T47D (cell line): ENCODE results near the gene WDR48.
A peak's percentile ranks its signal among the peaks of the same experiment; 100 is the strongest.
"Not testable (repeated sequence)": the region's sequence is repeated elsewhere in the genome, so short reads cannot be mapped to it uniquely, and the experiment has no call there.

Source experiments
- DNase-seq, 2 experiments: peaks; one replicate each; pipeline versions ENCODE4 v3.0.0 to v3.0.0-alpha.2; 2011 to 2012; ENCODE audit warnings: low read depth in 1 of 2, low spot score in 1 of 2
- JUND ChIP-seq: IDR thresholded peaks from 2 replicates; pipeline ENCODE4 v1.6.1; 2012; ENCODE audit warnings: low read depth
- in situ Hi-C: cut with HindIII; loops from 2 replicates; pipeline ENCODE4 v1.10.0; 2016; ENCODE audit warnings: low sequenced_read_pairs, low pct_unique_long_range_greater_than_20kb

Gene WDR48

DNA sequence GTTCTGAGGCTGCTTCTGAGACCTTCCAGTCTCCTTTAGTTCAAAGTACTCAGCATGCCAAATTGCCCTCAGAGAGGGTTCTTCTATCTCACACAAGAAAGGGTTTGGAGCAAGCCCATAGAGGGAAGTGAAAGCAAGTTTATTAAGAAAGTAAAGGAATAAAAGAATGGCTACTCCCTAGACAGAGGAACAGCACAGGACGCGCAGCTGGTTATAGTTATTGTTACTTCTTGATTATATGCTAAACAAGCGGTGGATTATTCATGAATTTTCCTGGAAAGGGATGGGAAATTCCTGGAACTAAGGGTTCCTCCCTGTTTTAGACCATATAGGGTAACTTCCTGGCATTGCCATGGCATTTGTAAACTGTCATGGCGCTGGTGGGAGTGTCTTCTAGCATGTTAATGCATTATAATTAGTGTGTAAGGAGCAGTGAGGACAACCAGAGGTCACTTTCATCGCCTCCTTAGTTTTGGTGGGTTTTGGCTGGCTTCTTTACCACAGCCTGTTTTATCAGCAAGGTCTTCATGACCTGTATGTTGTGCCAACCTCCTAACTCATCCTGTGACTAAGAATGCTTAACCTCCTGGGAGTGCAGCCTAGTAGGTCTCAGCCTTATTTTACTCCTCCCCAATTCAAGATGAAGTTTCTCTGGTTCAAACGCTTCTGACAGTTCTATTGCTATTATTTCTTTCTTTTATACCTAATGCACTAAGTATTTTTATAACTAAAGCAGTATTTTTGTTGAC is 26.4 kb upstream of the WDR48 start:
- DNase-seq: peak in 1 of 2 experiments; percentile 18
- TF ChIP-seq JUND: no peak
- in situ Hi-C loops: no loop called here

GRCh38 chr3:39028546-39028945 is 23.3 kb upstream of the WDR48 start:
- in situ Hi-C loops: no loop called here
- TF ChIP-seq JUND: no peak
- DNase-seq: no peak

- no peak for TF ChIP-seq JUND
Measured at GRCh38 chr3:39029556-39029955, 22.3 kb upstream of the WDR48 start.

DNA sequence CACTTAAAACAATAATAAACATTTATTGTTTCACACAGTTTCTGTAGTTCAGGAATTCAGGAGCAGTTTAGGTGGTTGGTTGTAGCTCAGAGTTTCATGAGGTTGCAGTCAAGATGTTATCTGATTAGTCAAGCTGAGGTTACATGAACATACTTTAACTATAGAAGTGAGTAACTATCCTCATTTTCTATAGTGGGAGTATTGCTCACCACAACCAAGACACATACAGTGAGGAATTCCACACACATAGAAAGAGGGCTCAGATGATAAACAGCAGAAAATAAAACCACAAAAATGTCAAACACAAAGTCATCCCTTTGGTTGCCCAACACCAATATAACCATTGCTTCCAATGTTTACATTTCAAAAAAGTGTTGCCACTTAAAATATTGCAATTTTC is 13.7 kb upstream of the WDR48 start:
- no peak for TF ChIP-seq JUND
- in situ Hi-C loops: no loop called here
- DNase-seq: no peak

More at GRCh38 chr3:39029556-39029955, 22.3 kb upstream of the WDR48 start:
- no peak for DNase-seq
- in situ Hi-C loops: no loop called here

GRCh38 chr3:39050029-39050428 is 1.8 kb upstream of the WDR48 start:
- TF ChIP-seq JUND: no peak
- in situ Hi-C loops: no loop called here
- DNase-seq: no peak

DNA sequence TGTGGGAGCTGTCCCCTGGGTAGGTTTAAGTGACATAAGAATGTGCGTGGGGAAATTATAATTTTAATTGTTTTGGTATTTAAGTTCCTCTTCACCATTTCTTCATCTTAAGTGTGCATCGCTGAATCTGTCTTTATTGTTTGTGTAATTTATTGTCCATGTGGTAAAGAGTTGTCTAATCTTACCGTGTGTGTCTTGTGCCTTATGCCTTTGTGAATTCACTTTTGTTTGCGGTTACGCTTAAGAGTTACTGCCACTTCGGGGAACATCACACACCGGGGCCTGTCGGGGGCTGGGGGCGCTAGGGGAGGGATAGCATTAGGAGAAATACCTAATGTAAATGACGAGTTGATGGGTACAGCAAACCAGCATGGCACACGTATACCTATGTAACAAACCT is 767 bp downstream of the WDR48 start:
- in situ Hi-C loops: no loop called here
- TF ChIP-seq JUND: no peak
- no peak for DNase-seq

DNA sequence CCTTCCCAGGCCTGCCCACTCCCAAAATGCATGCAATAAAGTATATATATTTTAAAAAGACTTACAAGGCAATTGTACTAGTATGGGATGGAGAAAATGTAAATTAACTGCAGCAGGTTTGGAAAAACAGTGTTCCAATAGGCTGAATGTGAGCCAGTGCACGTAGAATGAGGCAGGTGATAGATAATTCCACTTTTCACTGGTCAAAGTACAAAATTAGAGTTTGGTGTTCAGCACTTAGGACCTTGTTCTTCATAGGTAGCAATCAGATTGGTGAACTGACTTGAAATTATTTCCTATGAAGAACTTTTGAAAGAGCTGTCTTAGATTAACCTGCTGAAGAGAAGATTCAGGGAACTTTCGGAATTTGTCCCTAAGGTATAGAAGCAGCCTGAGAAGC is 1.9 kb downstream of the WDR48 start:
- in situ Hi-C loops: no loop called here
- TF ChIP-seq JUND: no peak
- no peak for DNase-seq

DNA sequence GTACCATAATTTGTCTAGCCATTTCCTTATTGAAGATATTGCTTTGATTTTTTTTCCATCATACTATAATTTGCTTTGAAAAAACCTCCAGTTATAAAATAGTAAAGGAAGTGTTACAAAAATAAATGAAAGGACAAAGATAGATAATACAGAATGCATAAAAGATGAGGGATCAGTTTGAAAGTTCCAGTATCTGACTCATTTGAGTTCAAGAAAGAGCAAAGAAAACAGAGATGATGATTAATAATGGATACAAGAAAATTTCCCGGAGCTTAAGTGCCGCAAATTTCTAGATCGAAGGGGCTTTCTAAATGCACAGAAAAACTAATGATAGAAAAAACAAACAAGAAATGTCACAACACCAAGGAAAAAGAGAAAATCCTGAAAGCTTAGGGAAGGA is 4.3 kb downstream of the WDR48 start:
- in situ Hi-C loops: no loop called here
- TF ChIP-seq JUND: no peak

DNA sequence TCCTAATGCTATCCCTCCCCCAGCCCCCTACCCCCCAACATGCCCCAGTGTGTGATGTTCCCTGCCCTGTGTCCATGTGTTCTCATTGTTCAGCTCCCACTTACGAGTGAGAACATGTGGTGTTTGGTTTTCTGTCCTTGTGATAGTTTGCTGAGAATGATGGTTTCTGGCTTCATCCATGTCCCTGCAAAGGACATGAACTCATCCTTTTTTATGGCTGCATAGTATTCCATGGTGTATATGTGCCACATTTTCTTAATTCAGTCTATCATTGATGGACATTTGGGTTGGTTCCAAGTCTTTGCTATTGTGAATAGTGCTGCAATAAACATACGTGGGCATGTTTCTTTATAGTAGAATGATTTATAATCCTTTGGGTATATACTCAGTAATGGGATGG is 9.4 kb downstream of the WDR48 start:
- in situ Hi-C loops: not testable (repeated sequence)

More for the DNA sequence above, 4.3 kb downstream of the WDR48 start:
- no peak for DNase-seq

GRCh38 chr3:39062180-39062579 is 10.4 kb downstream of the WDR48 start:
- TF ChIP-seq JUND: no peak
- no peak for DNase-seq
- in situ Hi-C loops: no loop called here

More for the DNA sequence above, 9.4 kb downstream of the WDR48 start:
- not testable (repeated sequence) for DNase-seq

GRCh38 chr3:39063143-39063542 is 11.3 kb downstream of the WDR48 start:
- no peak for DNase-seq
- in situ Hi-C loops: no loop called here
- no peak for TF ChIP-seq JUND

- DNase-seq: no peak
- in situ Hi-C loops: no loop called here
- no peak for TF ChIP-seq JUND
Measured at GRCh38 chr3:39064646-39065045, 12.8 kb downstream of the WDR48 start.

- no peak for TF ChIP-seq JUND
Measured at GRCh38 chr3:39065197-39065596, 13.4 kb downstream of the WDR48 start.

DNA sequence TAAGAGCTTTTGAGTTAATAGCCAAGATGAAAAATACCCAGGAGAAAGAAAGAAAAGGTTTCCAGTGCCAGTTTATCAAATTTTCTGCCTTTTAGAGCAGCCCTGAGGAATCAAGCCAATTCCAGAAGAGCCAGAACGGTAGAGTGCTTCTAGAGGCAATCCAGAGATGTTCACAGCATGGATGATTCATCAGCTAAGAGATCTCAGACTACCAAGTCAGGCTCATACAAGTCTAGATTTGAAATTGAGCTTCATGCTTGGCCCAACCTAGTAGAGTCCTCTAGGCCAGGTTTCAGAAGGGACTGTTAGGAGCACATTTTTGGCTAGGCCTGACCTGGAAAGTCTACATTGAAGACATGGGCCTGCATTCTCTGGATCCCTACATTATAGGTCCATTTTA is 15.5 kb downstream of the WDR48 start:
- no peak for TF ChIP-seq JUND
- no peak for DNase-seq
- in situ Hi-C loops: no loop called here

More at GRCh38 chr3:39065197-39065596, 13.4 kb downstream of the WDR48 start:
- DNase-seq: peak; percentile 21 to 54
- in situ Hi-C loops: no loop called here
